GM21786 (cell line): ENCODE results near the gene AOAH.
"Not testable (repeated sequence)": the region's sequence is repeated elsewhere in the genome, so short reads cannot be mapped to it uniquely, and the experiment has no call there.

Source experiments
- ATAC-seq: cut with Tn5 transposase; IDR thresholded peaks from one replicate; pipeline ENCODE4 v1.9.1; 2021; ENCODE audit not compliant: unreplicated experiment

Gene AOAH

GRCh38 chr7:36475011-36475342 lies 249.3 kb downstream of the AOAH start:
- no peak for ATAC-seq

- ATAC-seq = no peak
These were observed 249.8 kb downstream of the AOAH start for GRCh38 chr7:36474283-36475010.

GRCh38 chr7:36473454-36474282 lies 250.6 kb downstream of the AOAH start:
- no peak for ATAC-seq

- ATAC-seq = no peak
These were observed 252.1 kb downstream of the AOAH start for GRCh38 chr7:36472141-36472729.

GRCh38 chr7:36469236-36469635 lies 255.1 kb downstream of the AOAH start:
- ATAC-seq = no peak

GRCh38 chr7:36468370-36469101 lies 255.8 kb downstream of the AOAH start:
- ATAC-seq = no peak

GRCh38 chr7:36466001-36466400 lies 258.3 kb downstream of the AOAH start:
- ATAC-seq = not testable (repeated sequence)

- no peak for ATAC-seq
These were observed 260.0 kb downstream of the AOAH start for GRCh38 chr7:36464271-36464670.
